Endodermal cell (in vitro differentiated cells): ENCODE measurements around the gene ZC3H8. TPM values are rescaled to one million over a fixed set of nuclear protein-coding genes. Genes with fewer than 3 reads are reported as not detected.
A peak's percentile ranks its signal among the peaks of the same experiment; 100 is the strongest.
"Not testable (repeated sequence)": the region's sequence is repeated elsewhere in the genome, so short reads cannot be mapped to it uniquely, and the experiment has no call there.

Experiments
- DNase-seq: peaks from one replicate; pipeline ENCODE4 v3.0.0-alpha.2; 2017
- H3K27ac ChIP-seq: 2 replicates; pipeline ENCODE4 v1.5.1; 2013; ENCODE audit warnings: mild to moderate bottlenecking, low read depth, low read length, moderate library complexity
- H3K27me3 ChIP-seq: 2 replicates; pipeline ENCODE4 v1.6.1; 2013; ENCODE audit warnings: mild to moderate bottlenecking, low read length, moderate library complexity; ENCODE audit not compliant: insufficient read depth, control insufficient read depth, poor library complexity, severe bottlenecking
- H3K36me3 ChIP-seq: 2 replicates; pipeline ENCODE4 v1.7.0; 2013; ENCODE audit warnings: mild to moderate bottlenecking, low read length, moderate library complexity; ENCODE audit not compliant: control insufficient read depth, insufficient read depth
- H3K4me1 ChIP-seq: one replicate; pipeline ENCODE4 v1.7.0; 2013; ENCODE audit warnings: low read length; ENCODE audit not compliant: control insufficient read depth, insufficient read depth
- H3K4me3 ChIP-seq: 2 replicates; pipeline ENCODE4 v1.5.1; 2013; ENCODE audit warnings: mild to moderate bottlenecking, low read length, moderate library complexity
- H3K9ac ChIP-seq: 2 replicates; pipeline ENCODE4 v1.6.1; 2013; ENCODE audit warnings: mild to moderate bottlenecking, low read length, moderate library complexity; ENCODE audit not compliant: poor library complexity, severe bottlenecking; ENCODE audit errors: extremely low read depth
- H3K9me3 ChIP-seq: 2 replicates; pipeline ENCODE4 v1.6.1; 2013; ENCODE audit warnings: mild to moderate bottlenecking, low read length, moderate library complexity; ENCODE audit not compliant: control insufficient read depth
- H3K27ac Mint-ChIP-seq: 2 replicates; pipeline ENCODE4 v1.8.0; 2020; ENCODE audit warnings: mixed read lengths
- H3K27me3 Mint-ChIP-seq: 2 replicates; pipeline ENCODE4 v1.8.0; 2021; ENCODE audit warnings: mild to moderate bottlenecking, mixed read lengths; ENCODE audit not compliant: insufficient read depth
- H3K36me3 Mint-ChIP-seq: 2 replicates; pipeline ENCODE4 v1.8.0; 2020; ENCODE audit warnings: low read depth, mixed read lengths
- H3K4me1 Mint-ChIP-seq: 2 replicates; pipeline ENCODE4 v1.8.0; 2020; ENCODE audit warnings: mixed read lengths
- H3K4me3 Mint-ChIP-seq: 2 replicates; pipeline ENCODE4 v1.8.0; 2020; ENCODE audit warnings: mild to moderate bottlenecking, moderate library complexity, mixed read lengths
- H3K9me3 Mint-ChIP-seq: 2 replicates; pipeline ENCODE4 v1.8.0; 2020; ENCODE audit warnings: mild to moderate bottlenecking, mixed read lengths
- WGBS, 2 experiments: methylation state at CpG; one replicate each; pipeline versions ENCODE4 v1.1.5 to v1.1.7; 2013; ENCODE audit warnings: missing lambda C conversion rate in 2 of 2, mixed read lengths in 1 of 2; ENCODE audit not compliant: insufficient coverage in 1 of 2, insufficient read length in 1 of 2; 5-methylcytosine and 5-hydroxymethylcytosine counted together
- total RNA-seq, 2 donors: library from RNA; stranded (reverse); fragmentation: NEBNext Ultra II Directional in 1 of 2; extraction: Animal tissue kit (Norgen Biotek cat#: 25700) in 1 of 2; gene quantifications; 2 replicates in 1 of 2; 3 replicates in 1 of 2; pipeline ENCODE4 v1.2.1, GENCODE V29; 2021
- TF ChIP-seq, protein P1 (sequence below): fragments of 200-600 bp; sonication (generic); conservative IDR thresholded peaks from 2 replicates; pipeline ENCODE4 v1.5.0; 2021; ENCODE audit warnings: antibody characterized with exemption, mild to moderate bottlenecking

Gene ZC3H8
- total RNA-seq, 2 donors from 2014 or later = 8.3 to 10.6 TPM

DNA sequence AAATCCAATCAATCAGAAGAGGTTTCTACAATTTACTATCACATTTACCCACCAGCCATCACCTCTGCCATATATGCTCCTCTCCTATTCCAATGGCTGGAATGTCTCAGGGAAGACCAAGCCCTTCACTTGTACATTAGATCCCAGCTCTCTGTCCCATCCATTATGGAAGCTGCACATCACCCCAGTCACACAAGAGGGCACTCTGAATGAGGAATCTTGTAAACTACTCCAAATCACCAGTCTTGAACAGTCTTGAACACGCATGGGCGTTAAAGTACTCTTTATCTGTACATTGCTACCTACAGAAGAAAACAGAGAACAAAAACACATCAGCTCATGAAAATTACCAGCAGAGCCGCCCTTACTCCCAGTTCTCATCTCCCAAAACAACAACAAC lies 38.7 kb downstream of the ZC3H8 start:
- Mint-ChIP-seq H3K4me1 (no peaks in the 10 kb centered on the region), H3K4me3 (no peak overlapping the region), H3K27ac (no peak overlapping the region), H3K9me3 (peaks cover 14% of the 10 kb centered on the region), H3K27me3 (no peaks in the 10 kb centered on the region), H3K36me3 (peaks cover 31% of the 10 kb centered on the region)
- Histone ChIP-seq H3K4me1 (no peaks in the 10 kb centered on the region), H3K4me3 (no peak overlapping the region), H3K9ac (no peak overlapping the region), H3K27ac (no peak overlapping the region), H3K9me3 (peaks cover 12% of the 10 kb centered on the region), H3K27me3 (no peaks in the 10 kb centered on the region), H3K36me3 (peaks cover 10% of the 10 kb centered on the region)
- TF ChIP-seq, protein P1, sequence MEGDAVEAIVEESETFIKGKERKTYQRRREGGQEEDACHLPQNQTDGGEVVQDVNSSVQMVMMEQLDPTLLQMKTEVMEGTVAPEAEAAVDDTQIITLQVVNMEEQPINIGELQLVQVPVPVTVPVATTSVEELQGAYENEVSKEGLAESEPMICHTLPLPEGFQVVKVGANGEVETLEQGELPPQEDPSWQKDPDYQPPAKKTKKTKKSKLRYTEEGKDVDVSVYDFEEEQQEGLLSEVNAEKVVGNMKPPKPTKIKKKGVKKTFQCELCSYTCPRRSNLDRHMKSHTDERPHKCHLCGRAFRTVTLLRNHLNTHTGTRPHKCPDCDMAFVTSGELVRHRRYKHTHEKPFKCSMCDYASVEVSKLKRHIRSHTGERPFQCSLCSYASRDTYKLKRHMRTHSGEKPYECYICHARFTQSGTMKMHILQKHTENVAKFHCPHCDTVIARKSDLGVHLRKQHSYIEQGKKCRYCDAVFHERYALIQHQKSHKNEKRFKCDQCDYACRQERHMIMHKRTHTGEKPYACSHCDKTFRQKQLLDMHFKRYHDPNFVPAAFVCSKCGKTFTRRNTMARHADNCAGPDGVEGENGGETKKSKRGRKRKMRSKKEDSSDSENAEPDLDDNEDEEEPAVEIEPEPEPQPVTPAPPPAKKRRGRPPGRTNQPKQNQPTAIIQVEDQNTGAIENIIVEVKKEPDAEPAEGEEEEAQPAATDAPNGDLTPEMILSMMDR = peak; percentile 35
- DNase-seq = no peak
- WGBS, 2 experiments = 93 to 100% methylated on average over 1 to 3 of the region's 3 CpGs

DNA sequence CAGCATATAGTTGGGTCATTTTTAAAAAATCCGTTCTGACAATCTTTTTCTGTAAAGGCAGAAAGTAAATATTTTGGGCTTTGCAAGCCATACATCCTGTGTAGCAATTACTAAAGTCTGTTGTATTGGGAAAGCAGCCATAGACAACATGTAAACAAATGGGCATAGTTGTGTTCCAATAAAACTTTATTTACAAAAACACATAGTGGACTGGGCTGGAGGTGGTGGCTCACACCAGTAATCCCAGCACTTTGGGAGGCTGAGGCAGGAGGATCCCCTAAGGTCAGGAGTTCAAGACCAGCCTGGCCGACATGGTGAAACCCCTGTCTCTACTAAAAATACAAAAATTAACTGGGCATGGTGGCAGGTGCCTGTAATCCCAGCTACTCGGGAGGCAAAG lies 46.9 kb downstream of the ZC3H8 start:
- H3K4me3 Mint-ChIP-seq, H3K27me3 Mint-ChIP-seq, H3K36me3 ChIP-seq, DNase-seq, H3K4me1 Mint-ChIP-seq, H3K9ac ChIP-seq, H3K4me3 ChIP-seq, H3K4me1 ChIP-seq, H3K27ac ChIP-seq, H3K27ac Mint-ChIP-seq, H3K27me3 ChIP-seq: not testable (repeated sequence)
- Mint-ChIP-seq H3K36me3 (peaks cover 11% of the 10 kb centered on the region), H3K9me3 (peaks cover 25% of the 10 kb centered on the region)
- peaks cover 18% of the 10 kb centered on the region for H3K9me3 ChIP-seq
- WGBS, 2 experiments = 86 to 93% methylated on average over 2 to 3 of the region's 3 CpGs

DNA sequence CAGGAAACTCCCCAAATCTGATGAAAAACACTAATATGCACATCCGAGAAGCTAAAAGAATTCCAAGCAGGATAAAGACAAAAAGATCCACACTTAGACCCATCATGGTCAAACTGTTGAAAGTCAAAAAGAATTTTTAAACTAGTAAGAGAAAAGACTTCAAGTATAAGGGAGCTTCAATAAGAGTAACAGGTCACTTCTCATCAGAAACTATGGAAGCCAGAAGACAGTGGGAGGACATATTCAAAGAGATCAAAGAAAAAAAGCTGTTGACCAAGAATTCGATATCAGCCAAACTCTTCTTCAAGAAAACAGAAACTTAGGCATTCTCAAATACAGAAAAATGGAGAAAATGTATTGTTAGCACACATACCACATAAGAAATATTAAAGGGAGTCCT lies 50.4 kb downstream of the ZC3H8 start:
- no peak overlapping the region for H3K27ac Mint-ChIP-seq
- no peaks in the 10 kb centered on the region for H3K4me1 Mint-ChIP-seq
- 72 to 100% methylated on average over 1 to 2 of the region's 2 CpGs for WGBS, 2 experiments

More for the DNA sequence above, 50.4 kb downstream of the ZC3H8 start:
- no peak overlapping the region for H3K4me3 ChIP-seq
- Mint-ChIP-seq H3K36me3 (no peaks in the 10 kb centered on the region), H3K9me3 (peaks cover 28% of the 10 kb centered on the region), H3K4me3 (no peak overlapping the region), H3K27me3 (no peaks in the 10 kb centered on the region)
- H3K27ac ChIP-seq = no peak overlapping the region
- no peak overlapping the region for H3K9ac ChIP-seq
- DNase-seq = no peak
- no peaks in the 10 kb centered on the region for H3K4me1 ChIP-seq
- H3K9me3 ChIP-seq = peaks cover 23% of the 10 kb centered on the region
- TF ChIP-seq, protein P1 = no peak
- no peaks in the 10 kb centered on the region for H3K27me3 ChIP-seq
- H3K36me3 ChIP-seq = no peaks in the 10 kb centered on the region
